HEK293 (cell line): Measurements from ENCODE around the gene MEX3A.

ENCODE experiments used
- CTCF ChIA-PET: fragments of 350-600 bp; formaldehyde crosslinking; extraction: SDS; loops from one replicate; lab custom pipeline; 2021; ENCODE audit warnings: antibody characterized with exemption; lab: Yijun Ruan, JAX
- POLR2A ChIA-PET: fragments of 300-600 bp; formaldehyde crosslinking; extraction: SDS; loops from one replicate; lab custom pipeline; 2020; ENCODE audit warnings: antibody characterized with exemption, inconsistent platforms; lab: Yijun Ruan, JAX
- H3K27ac ChIP-seq: fragments of 200-500 bp; sonication (Bioruptor generic); 2 replicates; pipeline ENCODE4 v1.5.1; 2014; ENCODE audit warnings: low read depth, low read length, control low read depth, inconsistent platforms; ENCODE audit errors: extremely low read depth
- H3K36me3 ChIP-seq, 2 experiments: fragments of 200-500 bp in 1 of 2; sonication (Bioruptor generic) in 1 of 2; 1 replicate in 1 of 2; 2 replicates in 1 of 2; pipeline ENCODE4 v1.5.1; 2014 to 2017; ENCODE audit warnings: inconsistent platforms in 2 of 2, low read length in 2 of 2; ENCODE audit not compliant: control insufficient read depth in 2 of 2, insufficient read depth in 1 of 2
- H3K4me1 ChIP-seq: fragments of 200-500 bp; sonication (Bioruptor generic); 2 replicates; pipeline ENCODE4 v1.5.1; 2014; ENCODE audit warnings: mild to moderate bottlenecking, low read length, inconsistent platforms; ENCODE audit not compliant: control insufficient read depth, insufficient read depth
- H3K4me3 ChIP-seq: 2 replicates; pipeline ENCODE4 v1.5.1; 2011; ENCODE audit warnings: low read depth, mild to moderate bottlenecking, control low read depth, low read length, moderate library complexity
- H3K9me3 ChIP-seq: fragments of 200-500 bp; sonication (Bioruptor generic); 2 replicates; pipeline ENCODE4 v1.5.1; 2014; ENCODE audit warnings: low read depth, low read length, inconsistent platforms; ENCODE audit not compliant: control insufficient read depth, insufficient read depth
- BCL11B ChIP-seq: fragments of 450-650 bp; formaldehyde crosslinking; IDR thresholded peaks from 2 replicates; pipeline ENCODE4 v1.5.1; 2016; ENCODE audit warnings: low read depth, missing biosample characterization, missing genetic modification characterization
- GFI1B ChIP-seq: fragments of 450-650 bp; formaldehyde crosslinking; IDR thresholded peaks from 2 replicates; pipeline ENCODE4 v1.5.1; 2016; ENCODE audit warnings: missing biosample characterization, missing genetic modification characterization
- GLIS1 ChIP-seq: fragments of 450-650 bp; formaldehyde crosslinking; IDR thresholded peaks from 2 replicates; pipeline ENCODE4 v1.5.1; 2016; ENCODE audit warnings: missing biosample characterization, missing genetic modification characterization
- IKZF3 ChIP-seq: fragments of 450-650 bp; IDR thresholded peaks from 2 replicates; pipeline ENCODE4 v1.5.0; 2018; ENCODE audit warnings: missing biosample characterization, mild to moderate bottlenecking, missing genetic modification characterization, moderate library complexity
- KLF7 ChIP-seq: fragments of 450-650 bp; formaldehyde crosslinking; IDR thresholded peaks from 2 replicates; pipeline ENCODE4 v1.5.1; 2016; ENCODE audit warnings: missing biosample characterization, missing genetic modification characterization, borderline replicate concordance
- PRDM1 ChIP-seq: fragments of 450-650 bp; formaldehyde crosslinking; IDR thresholded peaks from 2 replicates; pipeline ENCODE4; 2016; ENCODE audit warnings: missing biosample characterization, missing genetic modification characterization
- SP3 ChIP-seq: fragments of 450-650 bp; formaldehyde crosslinking; IDR thresholded peaks from 2 replicates; pipeline ENCODE4 v1.5.1; 2016; ENCODE audit warnings: missing biosample characterization, missing genetic modification characterization
- TRIM28 ChIP-seq: IDR thresholded peaks from 2 replicates; pipeline ENCODE4 v1.6.1; 2011; ENCODE audit warnings: low read length, control low read depth, borderline replicate concordance
- ZNF121 ChIP-seq: fragments of 450-650 bp; formaldehyde crosslinking; IDR thresholded peaks from 2 replicates; pipeline ENCODE4 v1.5.1; 2016; ENCODE audit warnings: missing biosample characterization, missing genetic modification characterization
- ZNF140 ChIP-seq: fragments of 450-650 bp; formaldehyde crosslinking; IDR thresholded peaks from 2 replicates; pipeline ENCODE4 v1.5.1; 2016; ENCODE audit warnings: missing biosample characterization, missing genetic modification characterization
- ZNF214 ChIP-seq: fragments of 450-650 bp; formaldehyde crosslinking; IDR thresholded peaks from 2 replicates; pipeline ENCODE4 v1.5.1; 2017; ENCODE audit warnings: missing biosample characterization, mild to moderate bottlenecking, missing genetic modification characterization, borderline replicate concordance
- ZNF223 ChIP-seq: fragments of 450-650 bp; formaldehyde crosslinking; IDR thresholded peaks from 2 replicates; pipeline ENCODE4 v1.5.1; 2016; ENCODE audit warnings: missing biosample characterization, missing genetic modification characterization
- ZNF248 ChIP-seq: fragments of 450-650 bp; formaldehyde crosslinking; IDR thresholded peaks from 2 replicates; pipeline ENCODE4 v1.5.1; 2017; ENCODE audit warnings: missing biosample characterization, missing genetic modification characterization
- ZNF266 ChIP-seq: fragments of 450-650 bp; formaldehyde crosslinking; IDR thresholded peaks from 2 replicates; pipeline ENCODE4 v1.5.1; 2016; ENCODE audit warnings: missing biosample characterization, missing genetic modification characterization, low read depth
- ZNF292 ChIP-seq: fragments of 450-650 bp; formaldehyde crosslinking; IDR thresholded peaks from 2 replicates; pipeline ENCODE4 v1.5.1; 2016; ENCODE audit warnings: low read depth, missing biosample characterization, missing genetic modification characterization, borderline replicate concordance
- ZNF324 ChIP-seq: fragments of 450-650 bp; formaldehyde crosslinking; IDR thresholded peaks from 2 replicates; pipeline ENCODE4 v1.5.1; 2016; ENCODE audit warnings: missing biosample characterization, missing genetic modification characterization
- ZNF354C ChIP-seq: fragments of 450-650 bp; formaldehyde crosslinking; IDR thresholded peaks from 2 replicates; pipeline ENCODE4 v1.5.1; 2016; ENCODE audit warnings: missing biosample characterization, missing genetic modification characterization, low read depth, borderline replicate concordance
- ZNF366 ChIP-seq: fragments of 450-650 bp; formaldehyde crosslinking; conservative IDR thresholded peaks from 2 replicates; pipeline ENCODE4 v1.5.1; 2016; ENCODE audit warnings: missing biosample characterization, missing genetic modification characterization
- ZNF510 ChIP-seq: fragments of 450-650 bp; formaldehyde crosslinking; IDR thresholded peaks from 2 replicates; pipeline ENCODE4 v1.5.1; 2018; ENCODE audit warnings: mild to moderate bottlenecking, missing genetic modification characterization, missing biosample characterization; ENCODE audit not compliant: insufficient replicate concordance
- ZNF521 ChIP-seq: fragments of 450-650 bp; formaldehyde crosslinking; IDR thresholded peaks from 2 replicates; pipeline ENCODE4 v1.5.1; 2017; ENCODE audit warnings: missing biosample characterization, mild to moderate bottlenecking, missing genetic modification characterization
- ZNF529 ChIP-seq: fragments of 450-650 bp; formaldehyde crosslinking; IDR thresholded peaks from 2 replicates; pipeline ENCODE4 v1.5.1; 2017; ENCODE audit warnings: missing genetic modification characterization, missing biosample characterization; ENCODE audit not compliant: insufficient replicate concordance
- ZNF549 ChIP-seq: fragments of 450-650 bp; IDR thresholded peaks from 2 replicates; pipeline ENCODE4 v1.5.1; 2018; ENCODE audit warnings: missing biosample characterization, missing genetic modification characterization, mild to moderate bottlenecking, inconsistent platforms, moderate library complexity
- ZNF610 ChIP-seq: fragments of 450-650 bp; formaldehyde crosslinking; IDR thresholded peaks from 2 replicates; pipeline ENCODE4 v1.5.1; 2016; ENCODE audit warnings: missing biosample characterization, missing genetic modification characterization, borderline replicate concordance
- ZNF701 ChIP-seq: fragments of 450-650 bp; formaldehyde crosslinking; IDR thresholded peaks from 2 replicates; pipeline ENCODE4 v1.5.1; 2016; ENCODE audit warnings: missing biosample characterization, missing genetic modification characterization
- ZNF707 ChIP-seq: fragments of 450-650 bp; formaldehyde crosslinking; IDR thresholded peaks from 2 replicates; pipeline ENCODE4 v1.5.1; 2016; ENCODE audit warnings: missing biosample characterization, missing genetic modification characterization
- ZNF776 ChIP-seq: fragments of 450-650 bp; formaldehyde crosslinking; IDR thresholded peaks from 2 replicates; pipeline ENCODE4 v1.5.0; 2017; ENCODE audit warnings: missing biosample characterization, missing genetic modification characterization, borderline replicate concordance
- TF ChIP-seq, protein P1 (sequence below): fragments of 450-650 bp; formaldehyde crosslinking; IDR thresholded peaks from 2 replicates; pipeline ENCODE4 v1.5.1; 2016; ENCODE audit warnings: missing biosample characterization, missing genetic modification characterization
- TF ChIP-seq, protein P2 (sequence below): fragments of 450-650 bp; formaldehyde crosslinking; IDR thresholded peaks from 2 replicates; pipeline ENCODE4 v1.5.1; 2017; ENCODE audit warnings: missing biosample characterization, missing genetic modification characterization
- TF ChIP-seq, protein P3 (sequence below): fragments of 450-650 bp; formaldehyde crosslinking; IDR thresholded peaks from 2 replicates; pipeline ENCODE4 v1.5.1; 2016; ENCODE audit warnings: missing biosample characterization, missing genetic modification characterization, low read depth

Gene MEX3A

DNA sequence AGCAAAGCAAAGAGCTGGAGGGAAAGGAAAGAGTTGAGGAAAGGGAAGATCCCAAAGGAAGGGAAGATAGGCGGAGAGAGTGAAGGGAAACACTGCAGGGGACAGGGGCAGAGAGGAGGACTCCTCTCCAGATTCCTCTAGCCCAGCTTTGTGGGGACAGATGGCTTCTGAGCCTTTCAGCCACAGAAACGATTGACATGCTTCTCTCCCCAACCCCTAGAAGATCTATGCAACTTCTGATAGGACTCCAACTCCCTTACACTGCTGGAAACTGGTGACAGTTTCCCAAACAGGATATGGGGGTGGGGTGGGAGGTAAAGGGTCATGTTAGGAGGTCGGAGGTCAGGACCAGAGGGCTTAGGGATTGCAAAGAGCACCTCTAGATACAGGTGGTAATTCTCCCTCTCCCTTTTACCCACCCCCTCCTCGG lies 6.5 kb downstream of the MEX3A start:
- ChIA-PET CTCF (interaction anchor here (0.7 to 1.7 kb wide), 4 partner anchors 10 to 66 kb away, joined by 3 to 11 read pairs (median 4); no protein-coding TSS in a partner anchor), POLR2A (no interaction called here)
- TF ChIP-seq BCL11B (tag by site-specific recombination) (peak; percentile 88), ZNF521 (no peak), ZNF248 (tag by site-specific recombination) (no peak), ZNF324 (tag by site-specific recombination) (no peak), TRIM28 (no peak), ZNF266 (tag by site-specific recombination) (no peak), GLIS1 (no peak), GFI1B (no peak), ZNF354C (tag by site-specific recombination) (no peak), ZNF610 (tag by site-specific recombination) (no peak), ZNF140 (tag by site-specific recombination) (no peak), ZNF701 (tag by site-specific recombination) (no peak), ZNF121 (no peak), ZNF549 (no peak), ZNF510 (tag by site-specific recombination) (no peak), PRDM1 (tag by site-specific recombination) (peak; percentile 97), ZNF529 (tag by site-specific recombination) (no peak), ZNF292 (tag by site-specific recombination) (no peak), IKZF3 (tag by site-specific recombination) (0 out of 2 replicates have a peak, but pooled peaks have one; percentile 52), ZNF366 (tag by site-specific recombination) (peak; percentile 64), SP3 (tag by site-specific recombination) (no peak), ZNF223 (tag by site-specific recombination) (no peak), ZNF707 (tag by site-specific recombination) (no peak), ZNF776 (tag by site-specific recombination) (no peak), ZNF214 (no peak), KLF7 (tag by site-specific recombination) (no peak)
- TF ChIP-seq, protein P1, sequence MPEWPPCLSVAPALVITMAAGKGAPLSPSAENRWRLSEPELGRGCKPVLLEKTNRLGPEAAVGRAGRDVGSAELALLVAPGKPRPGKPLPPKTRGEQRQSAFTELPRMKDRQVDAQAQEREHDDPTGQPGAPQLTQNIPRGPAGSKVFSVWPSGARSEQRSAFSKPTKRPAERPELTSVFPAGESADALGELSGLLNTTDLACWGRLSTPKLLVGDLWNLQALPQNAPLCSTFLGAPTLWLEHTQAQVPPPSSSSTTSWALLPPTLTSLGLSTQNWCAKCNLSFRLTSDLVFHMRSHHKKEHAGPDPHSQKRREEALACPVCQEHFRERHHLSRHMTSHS (tag by site-specific recombination) = no peak
- TF ChIP-seq, protein P2, sequence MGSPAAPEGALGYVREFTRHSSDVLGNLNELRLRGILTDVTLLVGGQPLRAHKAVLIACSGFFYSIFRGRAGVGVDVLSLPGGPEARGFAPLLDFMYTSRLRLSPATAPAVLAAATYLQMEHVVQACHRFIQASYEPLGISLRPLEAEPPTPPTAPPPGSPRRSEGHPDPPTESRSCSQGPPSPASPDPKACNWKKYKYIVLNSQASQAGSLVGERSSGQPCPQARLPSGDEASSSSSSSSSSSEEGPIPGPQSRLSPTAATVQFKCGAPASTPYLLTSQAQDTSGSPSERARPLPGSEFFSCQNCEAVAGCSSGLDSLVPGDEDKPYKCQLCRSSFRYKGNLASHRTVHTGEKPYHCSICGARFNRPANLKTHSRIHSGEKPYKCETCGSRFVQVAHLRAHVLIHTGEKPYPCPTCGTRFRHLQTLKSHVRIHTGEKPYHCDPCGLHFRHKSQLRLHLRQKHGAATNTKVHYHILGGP = no peak
- TF ChIP-seq, protein P3, sequence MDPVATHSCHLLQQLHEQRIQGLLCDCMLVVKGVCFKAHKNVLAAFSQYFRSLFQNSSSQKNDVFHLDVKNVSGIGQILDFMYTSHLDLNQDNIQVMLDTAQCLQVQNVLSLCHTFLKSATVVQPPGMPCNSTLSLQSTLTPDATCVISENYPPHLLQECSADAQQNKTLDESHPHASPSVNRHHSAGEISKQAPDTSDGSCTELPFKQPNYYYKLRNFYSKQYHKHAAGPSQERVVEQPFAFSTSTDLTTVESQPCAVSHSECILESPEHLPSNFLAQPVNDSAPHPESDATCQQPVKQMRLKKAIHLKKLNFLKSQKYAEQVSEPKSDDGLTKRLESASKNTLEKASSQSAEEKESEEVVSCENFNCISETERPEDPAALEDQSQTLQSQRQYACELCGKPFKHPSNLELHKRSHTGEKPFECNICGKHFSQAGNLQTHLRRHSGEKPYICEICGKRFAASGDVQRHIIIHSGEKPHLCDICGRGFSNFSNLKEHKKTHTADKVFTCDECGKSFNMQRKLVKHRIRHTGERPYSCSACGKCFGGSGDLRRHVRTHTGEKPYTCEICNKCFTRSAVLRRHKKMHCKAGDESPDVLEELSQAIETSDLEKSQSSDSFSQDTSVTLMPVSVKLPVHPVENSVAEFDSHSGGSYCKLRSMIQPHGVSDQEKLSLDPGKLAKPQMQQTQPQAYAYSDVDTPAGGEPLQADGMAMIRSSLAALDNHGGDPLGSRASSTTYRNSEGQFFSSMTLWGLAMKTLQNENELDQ (tag by site-specific recombination) = no peak
- TF ChIP-seq, all 188 proteins: peak for 4
- Histone ChIP-seq H3K27ac (no peak overlapping the region), H3K36me3 (peaks cover 0 to 26% of the 10 kb centered on the region in 2 experiments; a peak in 1 of 3 replicates), H3K4me3 (no peak overlapping the region), H3K9me3 (no peaks in the 10 kb centered on the region), H3K4me1 (peaks cover 7% of the 10 kb centered on the region; the same call in 1 of the 2 replicates)
